Measurements from ENCODE around the gene KCTD1.

DNA sequence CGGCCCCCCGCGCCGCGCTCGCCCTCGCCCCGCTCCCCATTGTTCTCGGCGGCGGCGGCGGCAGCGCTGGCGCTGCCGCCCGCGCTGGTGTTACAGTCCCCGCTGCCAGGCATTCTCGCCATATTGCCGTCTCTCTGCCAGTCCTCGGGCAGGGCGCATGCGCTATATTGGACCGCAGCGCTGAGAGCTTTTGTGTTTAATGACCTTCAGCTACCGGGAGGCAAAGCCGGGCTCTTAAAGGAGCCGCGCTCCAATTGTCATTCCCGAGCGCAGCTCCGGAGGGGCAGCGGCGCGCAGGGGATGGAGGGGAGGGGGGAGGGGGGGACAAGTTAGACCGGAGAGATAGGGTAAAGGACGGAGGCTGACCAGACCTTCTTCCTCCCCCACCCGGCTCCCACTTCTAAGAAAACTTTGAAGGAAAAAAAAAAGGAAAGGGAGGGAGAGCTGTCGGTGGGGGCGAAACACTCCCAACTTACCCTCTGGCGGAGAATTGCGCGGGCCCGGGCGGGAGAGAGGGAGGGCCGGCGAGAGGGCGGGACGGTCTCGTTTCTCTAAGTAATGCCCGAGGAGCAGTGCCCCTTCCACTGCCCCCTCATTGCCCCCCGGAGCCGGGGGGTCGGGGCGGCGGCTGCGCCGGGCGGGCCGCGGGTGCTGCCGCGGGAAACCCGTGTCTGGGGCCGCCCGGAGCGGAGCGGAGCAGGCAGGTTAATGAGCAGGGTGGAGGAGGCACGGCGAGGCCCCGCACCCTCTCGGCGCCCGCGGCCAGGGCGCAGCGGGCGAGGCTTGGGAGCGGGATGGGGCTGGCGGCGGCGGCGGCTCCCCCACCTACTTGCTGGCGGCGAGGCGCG lies at the start of gene KCTD1:
- TF ChIP-seq POLR2A (IDR thresholded peaks at IDR 0.05): no peak
- TF ChIP-seq, protein P1, sequence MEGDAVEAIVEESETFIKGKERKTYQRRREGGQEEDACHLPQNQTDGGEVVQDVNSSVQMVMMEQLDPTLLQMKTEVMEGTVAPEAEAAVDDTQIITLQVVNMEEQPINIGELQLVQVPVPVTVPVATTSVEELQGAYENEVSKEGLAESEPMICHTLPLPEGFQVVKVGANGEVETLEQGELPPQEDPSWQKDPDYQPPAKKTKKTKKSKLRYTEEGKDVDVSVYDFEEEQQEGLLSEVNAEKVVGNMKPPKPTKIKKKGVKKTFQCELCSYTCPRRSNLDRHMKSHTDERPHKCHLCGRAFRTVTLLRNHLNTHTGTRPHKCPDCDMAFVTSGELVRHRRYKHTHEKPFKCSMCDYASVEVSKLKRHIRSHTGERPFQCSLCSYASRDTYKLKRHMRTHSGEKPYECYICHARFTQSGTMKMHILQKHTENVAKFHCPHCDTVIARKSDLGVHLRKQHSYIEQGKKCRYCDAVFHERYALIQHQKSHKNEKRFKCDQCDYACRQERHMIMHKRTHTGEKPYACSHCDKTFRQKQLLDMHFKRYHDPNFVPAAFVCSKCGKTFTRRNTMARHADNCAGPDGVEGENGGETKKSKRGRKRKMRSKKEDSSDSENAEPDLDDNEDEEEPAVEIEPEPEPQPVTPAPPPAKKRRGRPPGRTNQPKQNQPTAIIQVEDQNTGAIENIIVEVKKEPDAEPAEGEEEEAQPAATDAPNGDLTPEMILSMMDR (IDR thresholded peaks at IDR 0.05): no peak
